Suprapubic skin (tissue), 3 donors: ENCODE data around the gene RASSF8.

Experiments
- CTCF ChIP-seq, 2 donors: fragments of 200-600 bp in 1 of 2; fragments of 450-650 bp in 1 of 2; sonication (generic) in 1 of 2; IDR thresholded peaks; one replicate each; pipeline ENCODE4 v1.5.1; 2016 to 2019; ENCODE audit warnings: antibody characterized with exemption in 2 of 2, mild to moderate bottlenecking in 1 of 2, moderate library complexity in 1 of 2
- POLR2AphosphoS5 ChIP-seq, 3 donors: sonication (generic); formaldehyde crosslinking; IDR thresholded peaks; one replicate each; pipeline ENCODE4 v1.6.1; 2017; ENCODE audit warnings: antibody characterized with exemption in 3 of 3

- no peak for TF ChIP-seq CTCF (IDR thresholded peaks at IDR 0.05)
- no peak for TF ChIP-seq POLR2AphosphoS5 (IDR thresholded peaks at IDR 0.05)
Observed at GRCh38 chr12:26100666-26101349, 142.3 kb downstream of the RASSF8 start.
